Peyer's patch (tissue), 4 donors: ENCODE data around the gene PAFAH1B1. TPM values are rescaled to one million over a fixed set of nuclear protein-coding genes. Genes with fewer than 3 reads are reported as not detected.
A peak's percentile ranks its signal among the peaks of the same experiment; 100 is the strongest.

Experiments
- DNase-seq, 3 donors: peaks; one replicate each; pipeline ENCODE4 v3.0.0-alpha.2; 2017 to 2019
- H3K27ac ChIP-seq, 4 donors: fragments of 200-600 bp; sonication (generic); one replicate each; pipeline ENCODE4 v1.5.1; 2016 to 2019
- H3K27me3 ChIP-seq, 2 donors: fragments of 200-600 bp; sonication (generic); one replicate each; pipeline ENCODE4 v1.5.1; 2019
- H3K36me3 ChIP-seq, 3 donors: fragments of 200-600 bp; sonication (generic); one replicate each; pipeline ENCODE4 v1.5.1; 2016 to 2019
- H3K4me1 ChIP-seq, 4 donors: fragments of 200-600 bp; sonication (generic); one replicate each; pipeline ENCODE4 v1.5.1; 2016 to 2019
- H3K4me3 ChIP-seq, 4 donors: fragments of 200-600 bp; sonication (generic); 1 replicate in 3 of 4; 2 replicates in 1 of 4; pipeline ENCODE4 v1.5.1; 2016 to 2019; ENCODE audit warnings: mild to moderate bottlenecking in 1 of 4
- H3K9me3 ChIP-seq, 4 donors: fragments of 200-600 bp; sonication (generic); one replicate each; pipeline ENCODE4 v1.5.1; 2016 to 2019; ENCODE audit warnings: mild to moderate bottlenecking in 1 of 4
- POLR2A ChIP-seq, 2 donors: fragments of 450-650 bp; IDR thresholded peaks; one replicate each; pipeline ENCODE4 v1.5.1; 2017; ENCODE audit warnings: antibody characterized with exemption in 2 of 2, mild to moderate bottlenecking in 2 of 2, moderate library complexity in 2 of 2
- total RNA-seq, 4 donors: library from RNA; depleted of rRNA; stranded (reverse); fragments of >200 nt; gene quantifications; one replicate each; pipeline ENCODE4 v1.1.0, GENCODE V29; 2016
- TF ChIP-seq, protein P1 (sequence below), 6 experiments: fragments of 450-650 bp in 4 of 6; fragments of 200-600 bp in 2 of 6; sonication (generic) in 1 of 6; IDR thresholded peaks; one replicate each; pipeline ENCODE4 v1.5.1; 2017 to 2019; ENCODE audit warnings: antibody characterized with exemption in 6 of 6, mild to moderate bottlenecking in 3 of 6, moderate library complexity in 1 of 6

PAFAH1B1 gene
- total RNA-seq, 4 donors from 2014 or later, result 131 to 281 (median 141) TPM

DNA sequence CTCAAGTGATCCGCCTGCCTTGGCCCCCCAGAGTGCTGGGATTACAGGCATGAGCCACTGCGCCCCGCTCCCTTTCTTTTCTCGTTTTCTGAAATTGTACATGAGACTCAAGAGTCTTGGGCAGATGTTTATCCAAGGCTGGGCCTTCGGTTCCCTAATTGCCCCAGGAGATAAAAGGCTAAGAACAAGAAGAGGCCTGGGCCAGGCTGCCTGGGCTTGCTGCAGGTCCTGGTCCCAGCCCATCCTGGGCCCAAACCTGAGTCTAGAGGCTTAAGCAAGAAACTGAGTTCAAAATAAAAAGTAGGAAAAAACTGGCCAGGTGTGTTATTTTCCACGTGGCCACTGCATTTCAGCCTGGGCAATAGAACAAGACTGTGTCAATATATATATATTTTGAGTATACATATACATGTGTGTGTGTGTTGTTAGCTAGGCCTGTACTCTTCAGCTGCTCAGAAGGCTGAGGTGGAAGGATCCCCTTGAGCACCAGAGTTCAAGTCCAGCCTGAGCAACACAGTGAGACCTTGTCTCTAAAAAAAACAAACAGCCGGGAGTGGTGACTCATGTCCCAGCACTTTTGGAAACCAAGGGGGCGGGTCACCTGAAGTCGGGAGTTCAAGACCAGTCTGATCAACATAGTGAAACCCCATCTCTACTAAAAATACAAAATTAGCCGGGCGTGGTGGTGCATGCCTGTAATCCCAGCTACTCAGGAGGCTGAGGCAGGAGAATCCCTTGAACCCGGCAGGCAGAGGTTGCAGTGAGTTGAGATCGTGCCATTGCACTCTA is 124.9 kb downstream of the PAFAH1B1 start:
- no peak overlapping the region for H3K27ac ChIP-seq
- no peak for TF ChIP-seq POLR2A (IDR thresholded peaks at IDR 0.05)
- TF ChIP-seq, protein P1, sequence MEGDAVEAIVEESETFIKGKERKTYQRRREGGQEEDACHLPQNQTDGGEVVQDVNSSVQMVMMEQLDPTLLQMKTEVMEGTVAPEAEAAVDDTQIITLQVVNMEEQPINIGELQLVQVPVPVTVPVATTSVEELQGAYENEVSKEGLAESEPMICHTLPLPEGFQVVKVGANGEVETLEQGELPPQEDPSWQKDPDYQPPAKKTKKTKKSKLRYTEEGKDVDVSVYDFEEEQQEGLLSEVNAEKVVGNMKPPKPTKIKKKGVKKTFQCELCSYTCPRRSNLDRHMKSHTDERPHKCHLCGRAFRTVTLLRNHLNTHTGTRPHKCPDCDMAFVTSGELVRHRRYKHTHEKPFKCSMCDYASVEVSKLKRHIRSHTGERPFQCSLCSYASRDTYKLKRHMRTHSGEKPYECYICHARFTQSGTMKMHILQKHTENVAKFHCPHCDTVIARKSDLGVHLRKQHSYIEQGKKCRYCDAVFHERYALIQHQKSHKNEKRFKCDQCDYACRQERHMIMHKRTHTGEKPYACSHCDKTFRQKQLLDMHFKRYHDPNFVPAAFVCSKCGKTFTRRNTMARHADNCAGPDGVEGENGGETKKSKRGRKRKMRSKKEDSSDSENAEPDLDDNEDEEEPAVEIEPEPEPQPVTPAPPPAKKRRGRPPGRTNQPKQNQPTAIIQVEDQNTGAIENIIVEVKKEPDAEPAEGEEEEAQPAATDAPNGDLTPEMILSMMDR (IDR thresholded peaks at IDR 0.05), result no peak
- no peak overlapping the region for H3K4me3 ChIP-seq
- H3K36me3 ChIP-seq, result no peaks in the 10 kb centered on the region
- DNase-seq, result no peak
- H3K27me3 ChIP-seq, result no peaks in the 10 kb centered on the region
- H3K9me3 ChIP-seq, result no peaks in the 10 kb centered on the region
- H3K4me1 ChIP-seq, result peaks cover 0 to 3% (median 0%) of the 10 kb centered on the region in 4 donors

DNA sequence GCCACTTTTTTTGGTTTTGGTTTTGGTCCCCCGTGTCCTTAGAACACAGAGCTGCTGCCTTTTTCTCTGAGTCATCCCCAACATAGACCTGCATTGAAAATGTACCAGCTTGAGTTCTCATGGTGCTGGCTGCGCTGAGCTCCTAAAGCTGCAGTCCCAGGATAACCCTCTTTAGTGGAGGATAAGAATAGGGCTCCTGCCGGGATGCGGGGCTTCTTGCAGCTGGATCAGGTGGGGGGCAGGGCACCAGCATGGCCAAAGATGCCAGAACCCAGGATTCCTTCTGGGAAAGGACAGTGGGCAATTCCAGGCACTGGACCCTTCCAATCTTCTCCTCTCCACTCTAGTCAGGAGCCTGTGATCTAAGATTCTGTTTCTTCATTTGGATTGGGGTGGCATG is 126.4 kb downstream of the PAFAH1B1 start:
- Histone ChIP-seq H3K27me3 (no peaks in the 10 kb centered on the region), H3K4me3 (no peak overlapping the region), H3K27ac (no peak overlapping the region), H3K36me3 (no peaks in the 10 kb centered on the region), H3K4me1 (peaks cover 0 to 16% (median 4%) of the 10 kb centered on the region in 4 donors), H3K9me3 (no peaks in the 10 kb centered on the region)
- DNase-seq, result no peak
- TF ChIP-seq, protein P1 (IDR thresholded peaks at IDR 0.05), result no peak

DNA sequence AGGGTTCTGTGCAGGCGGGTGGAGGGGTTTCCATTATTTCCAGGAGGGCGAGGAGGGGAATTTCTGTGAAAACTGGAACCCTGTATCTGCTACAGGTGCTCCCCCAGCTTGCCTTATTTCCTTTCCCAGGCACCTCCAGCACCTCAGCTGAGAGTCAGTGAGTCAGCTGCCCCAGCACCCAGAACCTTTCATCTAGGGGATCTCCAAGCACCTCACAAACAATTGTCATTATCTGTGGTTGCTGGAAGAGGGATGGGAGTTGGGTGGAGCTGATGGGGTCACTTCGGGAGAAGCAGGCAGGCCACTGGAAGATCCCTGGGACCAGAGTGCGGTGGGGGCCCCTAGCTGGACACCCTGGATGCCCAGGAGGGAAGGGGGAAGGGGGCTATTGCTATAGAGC is 128.1 kb downstream of the PAFAH1B1 start:
- no peak overlapping the region for H3K27ac ChIP-seq
- no peaks in the 10 kb centered on the region for H3K9me3 ChIP-seq
- H3K27me3 ChIP-seq, result peaks cover 0 to 5% of the 10 kb centered on the region in 2 donors
- H3K4me1 ChIP-seq, result peaks cover 0 to 23% (median 4%) of the 10 kb centered on the region in 4 donors
- H3K36me3 ChIP-seq, result no peaks in the 10 kb centered on the region
- TF ChIP-seq, protein P1 (IDR thresholded peaks at IDR 0.05), result no peak
- TF ChIP-seq POLR2A (IDR thresholded peaks at IDR 0.05), result no peak
- no peak overlapping the region for H3K4me3 ChIP-seq
- no peak for DNase-seq

DNA sequence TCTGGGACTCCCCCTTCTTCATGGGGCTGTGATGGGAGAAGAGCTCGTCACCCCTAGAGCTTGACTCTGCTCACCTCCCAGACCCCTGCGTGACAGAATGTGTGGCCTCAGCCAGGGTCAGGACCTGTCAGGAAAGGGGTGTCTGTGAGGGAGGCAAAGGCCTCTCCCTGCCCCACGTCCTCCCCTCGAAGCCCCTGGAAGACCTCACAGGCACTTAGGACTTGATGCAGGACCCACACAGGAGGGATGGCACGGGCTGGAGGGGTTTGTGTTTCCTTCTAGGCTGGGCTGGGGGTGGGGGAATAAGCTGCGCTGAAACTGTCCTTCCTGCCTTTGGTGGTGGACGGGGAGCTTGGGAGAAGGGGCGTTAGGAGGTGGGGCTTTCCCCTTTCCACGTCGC is 129.2 kb downstream of the PAFAH1B1 start:
- no peaks in the 10 kb centered on the region for H3K36me3 ChIP-seq
- H3K27ac ChIP-seq, result no peak overlapping the region
- peaks cover 0 to 23% (median 4%) of the 10 kb centered on the region in 4 donors for H3K4me1 ChIP-seq
- no peak overlapping the region for H3K4me3 ChIP-seq
- TF ChIP-seq POLR2A (IDR thresholded peaks at IDR 0.05), result no peak
- TF ChIP-seq, protein P1 (IDR thresholded peaks at IDR 0.05), result no peak
- DNase-seq, result no peak
- peaks cover 0 to 5% of the 10 kb centered on the region in 2 donors for H3K27me3 ChIP-seq
- H3K9me3 ChIP-seq, result no peaks in the 10 kb centered on the region

DNA sequence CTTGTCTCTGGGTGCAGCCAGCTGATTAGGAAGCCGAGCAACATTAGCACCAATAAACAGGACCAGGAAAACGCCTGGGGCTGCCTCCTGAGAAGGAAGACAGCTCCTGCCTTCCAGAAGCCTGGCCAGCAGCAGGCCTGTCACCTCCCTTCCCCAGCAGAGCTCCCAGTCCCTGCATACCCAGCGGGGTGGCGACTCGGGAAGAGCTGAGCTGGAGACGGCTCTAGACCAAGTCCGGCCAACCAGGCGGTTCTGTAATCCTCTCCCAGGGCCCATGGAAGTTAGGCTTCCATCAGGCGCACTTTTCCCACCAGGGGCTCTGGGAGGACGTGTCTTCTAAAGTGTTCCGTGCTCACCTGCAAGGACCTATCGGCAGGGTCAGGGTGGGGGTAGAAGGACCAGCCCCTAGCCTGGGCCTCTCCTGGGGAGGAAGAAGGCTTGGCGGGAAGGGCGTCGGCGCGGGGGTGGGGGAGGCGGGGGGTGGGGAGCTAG is 130.1 kb downstream of the PAFAH1B1 start:
- H3K36me3 ChIP-seq, result no peaks in the 10 kb centered on the region
- peak in 2 of 3 donors; percentile 54 to 63 for DNase-seq
- no peaks in the 10 kb centered on the region for H3K9me3 ChIP-seq
- peaks cover 0 to 5% of the 10 kb centered on the region in 2 donors for H3K27me3 ChIP-seq
- H3K4me3 ChIP-seq, result peak overlapping the region in 2 of 4 donors; percentile 47 to 53
- peak overlapping the region in 3 of 4 donors; percentile 27 to 82 (median 74) for H3K27ac ChIP-seq
- TF ChIP-seq, protein P1 (IDR thresholded peaks at IDR 0.05), result no peak
- TF ChIP-seq POLR2A (IDR thresholded peaks at IDR 0.05), result no peak
- peaks cover 0 to 23% (median 4%) of the 10 kb centered on the region in 4 donors for H3K4me1 ChIP-seq
